SU-DHL-6 (cell line): Measurements from ENCODE around the gene ID2.

Source experiments
- EZH2phosphoT487 ChIP-seq: fragments of 200-600 bp; sonication (generic), shearing (Covaris generic); conservative IDR thresholded peaks from 2 replicates; pipeline ENCODE4 v1.6.1; 2018; ENCODE audit warnings: mild to moderate bottlenecking, antibody characterized with exemption, low read length, moderate library complexity, mixed read lengths
- TF ChIP-seq, protein P1 (sequence below): fragments of 200-600 bp; sonication (generic); IDR thresholded peaks from one replicate; pipeline ENCODE4 v1.5.1; 2017; ENCODE audit warnings: antibody characterized with exemption, mild to moderate bottlenecking, low read length, moderate library complexity; ENCODE audit not compliant: insufficient read depth, poor library complexity, severe bottlenecking

- TF ChIP-seq, protein P1, sequence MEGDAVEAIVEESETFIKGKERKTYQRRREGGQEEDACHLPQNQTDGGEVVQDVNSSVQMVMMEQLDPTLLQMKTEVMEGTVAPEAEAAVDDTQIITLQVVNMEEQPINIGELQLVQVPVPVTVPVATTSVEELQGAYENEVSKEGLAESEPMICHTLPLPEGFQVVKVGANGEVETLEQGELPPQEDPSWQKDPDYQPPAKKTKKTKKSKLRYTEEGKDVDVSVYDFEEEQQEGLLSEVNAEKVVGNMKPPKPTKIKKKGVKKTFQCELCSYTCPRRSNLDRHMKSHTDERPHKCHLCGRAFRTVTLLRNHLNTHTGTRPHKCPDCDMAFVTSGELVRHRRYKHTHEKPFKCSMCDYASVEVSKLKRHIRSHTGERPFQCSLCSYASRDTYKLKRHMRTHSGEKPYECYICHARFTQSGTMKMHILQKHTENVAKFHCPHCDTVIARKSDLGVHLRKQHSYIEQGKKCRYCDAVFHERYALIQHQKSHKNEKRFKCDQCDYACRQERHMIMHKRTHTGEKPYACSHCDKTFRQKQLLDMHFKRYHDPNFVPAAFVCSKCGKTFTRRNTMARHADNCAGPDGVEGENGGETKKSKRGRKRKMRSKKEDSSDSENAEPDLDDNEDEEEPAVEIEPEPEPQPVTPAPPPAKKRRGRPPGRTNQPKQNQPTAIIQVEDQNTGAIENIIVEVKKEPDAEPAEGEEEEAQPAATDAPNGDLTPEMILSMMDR, result no peak
- no peak for TF ChIP-seq EZH2phosphoT487
Observed at GRCh38 chr2:8644605-8645175, 37.2 kb upstream of the ID2 start.
